C4-2B (cell line): ENCODE results near the gene MPZL2.

Experiments
- CTCF ChIP-seq: fragments of 450-650 bp; conservative IDR thresholded peaks from 2 replicates; pipeline ENCODE4 v1.5.1; 2017; ENCODE audit warnings: mild to moderate bottlenecking
- ZFX ChIP-seq: fragments of 450-650 bp; IDR thresholded peaks from 2 replicates; pipeline ENCODE4 v1.6.1; 2017

GRCh38 chr11:118213201-118213600 lies 50.9 kb downstream of the MPZL2 start:
- no peak for TF ChIP-seq CTCF
- no peak for TF ChIP-seq ZFX
